Lower lobe of right lung (tissue), 2 donors: Measurements from ENCODE around the gene MAGI2. TPM values are rescaled to one million over a fixed set of nuclear protein-coding genes. Genes with fewer than 3 reads are reported as not detected.

ENCODE experiments used
- ATAC-seq, 2 donors: fragments of 200-7000 bp; cut with Tn5 transposase; one replicate each; pipeline ENCODE4 v1.9.1; 2020 to 2022; ENCODE audit warnings: mild to moderate bottlenecking in 2 of 2, moderate library complexity in 2 of 2
- DNase-seq: peaks from one replicate; pipeline ENCODE4 v3.0.0-alpha.2; 2020
- H3K27ac ChIP-seq: fragments of 200-600 bp; one replicate; pipeline ENCODE4 v1.8.0; 2022
- H3K27me3 ChIP-seq: fragments of 200-600 bp; one replicate; pipeline ENCODE4 v1.8.0; 2022; ENCODE audit warnings: low read depth
- H3K36me3 ChIP-seq: fragments of 200-600 bp; one replicate; pipeline ENCODE4 v1.8.0; 2022; ENCODE audit warnings: mild to moderate bottlenecking
- H3K4me1 ChIP-seq: fragments of 200-600 bp; one replicate; pipeline ENCODE4 v1.8.0; 2022
- H3K4me3 ChIP-seq: fragments of 200-600 bp; one replicate; pipeline ENCODE4 v1.8.0; 2022; ENCODE audit warnings: mild to moderate bottlenecking
- H3K9me3 ChIP-seq: fragments of 200-600 bp; one replicate; pipeline ENCODE4 v1.8.0; 2022
- CTCF ChIP-seq: fragments of 200-600 bp; IDR thresholded peaks from one replicate; pipeline ENCODE4 v1.8.0; 2022; ENCODE audit warnings: antibody characterized with exemption, mild to moderate bottlenecking
- intact Hi-C: fragments of 100-400 bp; cut with DNase I; formaldehyde crosslinking; loops from one replicate; pipeline ENCODE4 v1.11.0; 2022
- total RNA-seq: library from RNA; stranded (reverse); fragmentation: NEBNext Ultra II Directional; extraction: Animal tissue kit (Norgen Biotek cat#: 25700); gene quantifications from one replicate; pipeline ENCODE4 v1.2.1, GENCODE V29; 2021
- donor health status: DM: no; HTN: yes; CAD: no; lungs with severe emphysema.

Gene MAGI2
- total RNA-seq, 1 donor from 2014 or later: 15.3 TPM

DNA sequence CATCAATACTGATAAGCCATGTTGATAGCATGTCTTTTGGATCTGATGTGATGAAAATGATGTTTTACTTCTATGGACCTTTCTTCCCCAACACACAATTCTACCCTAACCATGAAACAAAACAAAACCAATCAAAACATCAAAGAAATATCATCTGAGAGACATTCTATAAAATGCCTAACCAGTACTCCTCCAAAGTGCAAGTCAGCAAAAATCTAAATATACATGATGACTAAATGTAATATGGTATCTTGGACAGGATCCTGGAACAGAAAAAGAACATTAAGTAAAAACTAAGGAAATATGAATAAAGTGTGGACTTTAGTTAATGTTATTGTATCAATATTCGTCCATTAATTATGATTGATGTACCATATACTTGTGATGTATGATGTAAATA, 625.1 kb downstream of the MAGI2 start:
- intact Hi-C loops: loop anchor here (5.0 kb wide), 1 partner anchor 176 kb away; no protein-coding TSS in a partner anchor
- Histone ChIP-seq H3K27me3 (no peaks in the 10 kb centered on the region), H3K27ac (no peak overlapping the region), H3K4me1 (no peaks in the 10 kb centered on the region), H3K36me3 (no peaks in the 10 kb centered on the region), H3K4me3 (no peak overlapping the region), H3K9me3 (no peaks in the 10 kb centered on the region)
- no peak for DNase-seq
- TF ChIP-seq CTCF: no peak
- ATAC-seq: no peak

GRCh38 chr7:78803501-78804127, 649.9 kb downstream of the MAGI2 start:
- Histone ChIP-seq H3K27ac (no peak overlapping the region), H3K36me3 (no peaks in the 10 kb centered on the region), H3K4me1 (no peaks in the 10 kb centered on the region), H3K4me3 (no peak overlapping the region), H3K9me3 (peaks cover 8% of the 10 kb centered on the region), H3K27me3 (no peaks in the 10 kb centered on the region)
- DNase-seq (no peak), ATAC-seq (no peak)
- intact Hi-C loops: no loop called here
- TF ChIP-seq CTCF: no peak

DNA sequence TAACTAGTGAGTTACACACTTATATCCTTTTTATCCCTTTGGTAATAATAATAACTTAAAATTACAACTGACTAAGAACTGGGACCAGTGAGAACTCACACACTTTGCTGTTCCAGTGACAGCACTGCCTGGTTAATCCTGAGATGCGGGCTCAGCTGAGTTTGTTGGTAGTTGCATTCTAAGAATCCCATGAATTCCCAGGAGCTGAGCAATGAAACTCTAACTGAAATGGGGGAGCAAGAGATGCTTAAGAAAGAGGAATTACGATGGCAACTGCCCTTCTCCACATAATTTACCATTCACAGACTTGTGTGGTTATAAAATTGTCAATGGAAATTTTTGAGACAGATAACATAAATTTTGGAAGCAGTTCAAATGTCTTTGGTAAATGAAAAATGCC, 659.4 kb downstream of the MAGI2 start:
- H3K4me3 ChIP-seq: no peak overlapping the region
- intact Hi-C loops: no loop called here
- no peaks in the 10 kb centered on the region for H3K4me1 ChIP-seq
- no peaks in the 10 kb centered on the region for H3K27me3 ChIP-seq
- no peak for TF ChIP-seq CTCF
- DNase-seq (no peak), ATAC-seq (no peak)
- H3K9me3 ChIP-seq: no peaks in the 10 kb centered on the region
- no peaks in the 10 kb centered on the region for H3K36me3 ChIP-seq
- no peak overlapping the region for H3K27ac ChIP-seq

DNA sequence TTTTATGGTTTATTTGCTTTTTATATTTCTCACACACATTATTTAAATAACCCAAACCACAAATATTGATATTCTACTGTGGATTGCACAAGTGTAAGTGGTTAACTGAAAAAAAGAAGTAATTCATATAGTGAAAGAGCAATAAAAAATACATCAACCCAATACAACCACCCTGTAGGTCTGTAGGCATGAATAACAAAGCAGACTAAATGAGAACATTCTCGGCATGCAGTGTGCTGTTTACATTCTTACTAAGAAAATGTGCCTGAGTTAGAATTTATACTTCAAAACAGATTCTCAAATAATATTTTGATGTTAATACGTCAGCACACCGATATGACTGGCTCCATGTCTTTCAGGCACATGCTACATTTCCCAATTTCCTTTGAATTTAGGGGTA, 660.8 kb downstream of the MAGI2 start:
- H3K4me1 ChIP-seq: no peaks in the 10 kb centered on the region
- no peaks in the 10 kb centered on the region for H3K27me3 ChIP-seq
- ATAC-seq (no peak), DNase-seq (no peak)
- H3K36me3 ChIP-seq: no peaks in the 10 kb centered on the region
- TF ChIP-seq CTCF: no peak
- no peak overlapping the region for H3K27ac ChIP-seq
- H3K9me3 ChIP-seq: no peaks in the 10 kb centered on the region
- intact Hi-C loops: no loop called here
- no peak overlapping the region for H3K4me3 ChIP-seq

DNA sequence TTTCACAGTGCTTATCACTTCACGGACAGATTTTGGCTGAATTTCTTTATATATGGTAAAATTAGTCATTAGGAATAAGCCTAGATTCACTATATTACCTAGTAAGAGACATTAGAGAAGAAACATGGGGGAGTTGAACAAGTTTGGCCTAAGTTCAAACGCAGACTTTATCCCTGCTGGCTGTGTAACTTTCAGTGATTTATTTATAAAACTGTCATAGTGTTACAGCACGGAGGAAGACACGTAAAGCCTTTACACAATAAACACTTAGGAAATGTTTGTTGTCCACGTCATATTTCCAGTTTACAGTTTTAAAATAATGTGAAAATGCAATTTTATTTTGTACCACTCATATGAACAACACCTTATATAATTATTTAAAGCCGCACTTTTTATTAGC, 661.5 kb downstream of the MAGI2 start:
- no peaks in the 10 kb centered on the region for H3K4me1 ChIP-seq
- no peaks in the 10 kb centered on the region for H3K27me3 ChIP-seq
- TF ChIP-seq CTCF: no peak
- H3K36me3 ChIP-seq: no peaks in the 10 kb centered on the region
- no peaks in the 10 kb centered on the region for H3K9me3 ChIP-seq
- ATAC-seq: no peak
- no peak overlapping the region for H3K4me3 ChIP-seq
- no peak for DNase-seq
- intact Hi-C loops: no loop called here
- H3K27ac ChIP-seq: no peak overlapping the region
